ENCODE results near the gene MSL1. TPM values are rescaled to one million over a fixed set of nuclear protein-coding genes. Genes with fewer than 3 reads are reported as not detected.

MSL1 gene
- total and polyA plus RNA-seq, 9 of the 15 experiments (the other 6 are each of a cell fraction or from before 2014, with no cell fraction given), result 13.8 to 120 (median 61.9) TPM

- TF ChIP-seq PKNOX1 (IDR thresholded peaks at IDR 0.05), result peak; percentile 48; the same call in 1 of the 2 replicates
- TF ChIP-seq ZFPM2 (CRISPR knock-in tag; IDR thresholded peaks at IDR 0.05), result no peak
- TF ChIP-seq MAFF (IDR thresholded peaks at IDR 0.05; ENCODE audit: low read length), result peak; percentile 97
- TF ChIP-seq KDM1A (IDR thresholded peaks at IDR 0.05), result no peak
- TF ChIP-seq FIP1L1 (IDR thresholded peaks at IDR 0.05; ENCODE audit: low read depth, low read length, poor library complexity, severe bottlenecking), result no peak
- TF ChIP-seq ZNF668 (CRISPR knock-in tag; IDR thresholded peaks at IDR 0.05), result no peak
- peak; percentile 95 for TF ChIP-seq C11orf30 (IDR thresholded peaks at IDR 0.05; ENCODE audit: low read depth)
- peak; percentile 92 for TF ChIP-seq SPI1 (IDR thresholded peaks at IDR 0.05; ENCODE audit: borderline replicate concordance, low read depth, low read length)
- TF ChIP-seq POLR3A (IDR thresholded peaks at IDR 0.05; ENCODE audit: borderline replicate concordance, extremely low read depth, insufficient read depth, insufficient read length), result no peak
- TF ChIP-seq, protein P1, sequence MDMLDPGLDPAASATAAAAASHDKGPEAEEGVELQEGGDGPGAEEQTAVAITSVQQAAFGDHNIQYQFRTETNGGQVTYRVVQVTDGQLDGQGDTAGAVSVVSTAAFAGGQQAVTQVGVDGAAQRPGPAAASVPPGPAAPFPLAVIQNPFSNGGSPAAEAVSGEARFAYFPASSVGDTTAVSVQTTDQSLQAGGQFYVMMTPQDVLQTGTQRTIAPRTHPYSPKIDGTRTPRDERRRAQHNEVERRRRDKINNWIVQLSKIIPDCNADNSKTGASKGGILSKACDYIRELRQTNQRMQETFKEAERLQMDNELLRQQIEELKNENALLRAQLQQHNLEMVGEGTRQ (CRISPR knock-in tag; IDR thresholded peaks at IDR 0.05), result no peak
- TF ChIP-seq DDX20 (tag; IDR thresholded peaks at IDR 0.05; ENCODE audit: low read depth), result no peak
- no peak for TF ChIP-seq ZNF282 (CRISPR knock-in tag; IDR thresholded peaks at IDR 0.05)
- no peak for TF ChIP-seq TAF15 (IDR thresholded peaks at IDR 0.05; ENCODE audit: low read depth, low read length)
- TF ChIP-seq RB1 (IDR thresholded peaks at IDR 0.05; ENCODE audit: low read depth), result no peak
- no peak for TF ChIP-seq ZNF830 (CRISPR knock-in tag; IDR thresholded peaks at IDR 0.05)
- no peak for TF ChIP-seq MCM7 (IDR thresholded peaks at IDR 0.05)
- TF ChIP-seq BRF1 (IDR thresholded peaks at IDR 0.05; ENCODE audit: borderline replicate concordance, extremely low read depth, insufficient read length), result no peak
- no peak for TF ChIP-seq NCOA4 (IDR thresholded peaks at IDR 0.05; ENCODE audit: partially characterized antibody)
- no peak for TF ChIP-seq BHLHE40 (IDR thresholded peaks at IDR 0.05; ENCODE audit: low read length)
- TF ChIP-seq MXD1 (CRISPR knock-in tag; IDR thresholded peaks at IDR 0.05; ENCODE audit: borderline replicate concordance, poor library complexity, severe bottlenecking), result no peak
- peak; percentile 96 for TF ChIP-seq ZNF316 (IDR thresholded peaks at IDR 0.05)
- no peak for TF ChIP-seq ETV6 (IDR thresholded peaks at IDR 0.05; ENCODE audit: borderline replicate concordance in 1 of 2, low read depth in 2 of 2, low read length in 1 of 2)
- no peak for TF ChIP-seq ETV6 (CRISPR knock-in tag; IDR thresholded peaks at IDR 0.05; ENCODE audit: borderline replicate concordance)
- no peak for TF ChIP-seq ZBTB26 (CRISPR knock-in tag; IDR thresholded peaks at IDR 0.05)
- TF ChIP-seq ZNF274 (IDR thresholded peaks at IDR 0.05; ENCODE audit: borderline replicate concordance, low read depth, low read length), result no peak
- no peak for TF ChIP-seq ZNF384 (IDR thresholded peaks at IDR 0.05; ENCODE audit: low read depth, low read length)
- peak; percentile 94 for TF ChIP-seq MAFK (IDR thresholded peaks at IDR 0.05; ENCODE audit: low read length)
- peak; percentile 95 for TF ChIP-seq MAFG (tag; conservative IDR thresholded peaks at IDR 0.05)
Observed at GRCh38 chr17:40157973-40158372, 36.2 kb downstream of the MSL1 start (continued).
